ENCODE data around the gene CADM2. TPM values are rescaled to one million over a fixed set of nuclear protein-coding genes. Genes with fewer than 3 reads are reported as not detected.
"Not testable (repeated sequence)": the region's sequence is repeated elsewhere in the genome, so short reads cannot be mapped to it uniquely, and the experiment has no call there.

CADM2 gene
- total RNA-seq, 1 donor from 2014 or later: not detected

DNA sequence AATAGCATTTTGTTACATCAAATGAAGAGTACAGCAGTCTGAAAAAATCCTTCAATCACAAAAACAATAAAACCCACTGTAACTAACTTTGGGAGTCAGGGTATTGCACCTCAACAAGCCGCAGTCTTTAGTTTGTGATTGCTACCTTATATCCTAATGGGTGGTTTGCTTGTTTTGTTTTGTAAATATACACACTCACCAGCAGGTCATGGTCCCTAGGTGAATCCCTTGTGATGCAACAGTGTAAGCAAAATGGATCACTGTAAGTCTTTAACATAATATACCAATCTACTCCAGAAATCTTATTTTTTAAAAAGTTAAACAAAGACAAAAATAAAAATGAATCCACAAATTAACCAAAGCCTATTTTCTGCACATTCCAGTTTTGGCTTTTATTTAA lies 749.5 kb downstream of the CADM2 start:
- not testable (repeated sequence) for DNase-seq

DNA sequence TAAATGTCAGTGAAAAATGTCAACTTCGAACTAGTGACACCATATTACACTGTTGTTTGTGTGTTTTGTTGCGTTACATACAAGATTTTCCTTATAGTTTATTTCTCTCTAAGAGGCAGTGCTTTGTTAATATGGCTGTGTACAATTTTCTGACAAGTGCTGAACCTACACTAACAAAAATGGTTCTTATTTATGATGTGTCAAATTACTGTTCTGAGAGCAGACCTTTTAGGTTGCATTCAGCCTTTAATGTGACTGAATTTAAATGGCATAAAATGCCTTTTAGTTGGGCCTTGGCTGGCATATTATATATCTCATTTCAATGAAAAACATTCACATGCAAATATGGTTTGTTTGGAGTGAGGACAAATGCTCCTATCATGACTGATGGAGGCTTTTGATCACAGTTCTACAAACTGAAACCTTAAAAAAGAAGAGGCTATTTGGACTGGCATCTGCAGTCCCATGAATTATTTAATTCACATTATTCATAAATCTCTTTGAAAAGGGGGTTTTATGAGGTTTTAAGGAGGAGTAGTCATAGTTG lies 750.6 kb downstream of the CADM2 start:
- no peak for DNase-seq

DNA sequence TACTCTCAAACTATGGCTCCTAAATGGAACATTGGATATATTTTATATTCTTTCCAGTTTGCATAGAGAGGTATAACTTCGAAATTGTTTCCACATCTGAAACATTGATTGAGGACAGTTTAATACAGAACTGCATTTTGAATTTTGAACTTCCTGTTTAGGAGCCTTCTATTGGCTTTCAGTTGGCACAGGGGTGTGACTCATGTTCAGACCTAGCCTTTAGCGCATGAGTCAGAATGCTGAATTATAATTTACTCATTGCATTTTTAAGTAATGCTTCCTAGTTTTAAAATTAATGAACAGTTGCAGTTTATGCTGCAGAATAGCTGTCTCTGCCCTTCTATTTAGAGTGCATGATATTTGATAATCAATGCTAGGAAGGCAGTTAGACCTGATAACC lies 751.7 kb downstream of the CADM2 start:
- no peak for DNase-seq

DNA sequence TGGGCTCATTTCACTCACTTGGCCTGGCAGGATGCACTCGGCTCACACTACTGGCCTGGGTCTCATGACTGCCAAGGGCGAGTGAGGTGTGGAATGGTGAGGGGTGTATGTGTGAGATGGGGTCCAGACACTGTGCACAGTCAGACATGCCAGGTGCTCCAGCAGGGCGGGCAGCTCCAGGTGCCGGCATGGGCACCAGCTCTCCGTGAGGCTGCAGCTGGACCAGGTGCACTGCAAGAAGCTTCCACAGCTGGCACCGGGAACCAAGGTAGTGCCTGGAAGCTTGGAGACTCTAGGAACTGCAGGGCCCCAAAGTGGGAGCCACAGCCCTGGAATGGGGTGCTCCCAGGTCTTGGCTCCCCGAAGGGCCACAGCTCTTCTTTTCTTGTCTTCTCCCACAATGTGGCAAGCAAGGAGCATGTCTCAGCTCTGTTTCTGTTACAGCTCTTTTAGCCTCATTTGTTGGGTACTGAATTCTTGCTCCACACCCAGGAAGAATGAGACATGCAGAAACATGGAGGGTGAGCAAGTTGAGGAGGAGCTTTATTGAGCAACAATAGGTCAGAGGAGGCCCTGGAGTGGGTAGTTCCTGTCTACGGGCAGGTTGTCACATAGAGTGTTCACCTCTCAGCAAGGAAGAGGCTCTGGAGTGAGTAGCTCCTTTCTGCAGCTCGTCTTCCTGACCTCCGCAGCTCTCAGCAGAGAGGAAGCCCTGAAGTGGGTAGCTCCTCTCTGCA lies 762.8 kb downstream of the CADM2 start:
- DNase-seq: no peak

DNA sequence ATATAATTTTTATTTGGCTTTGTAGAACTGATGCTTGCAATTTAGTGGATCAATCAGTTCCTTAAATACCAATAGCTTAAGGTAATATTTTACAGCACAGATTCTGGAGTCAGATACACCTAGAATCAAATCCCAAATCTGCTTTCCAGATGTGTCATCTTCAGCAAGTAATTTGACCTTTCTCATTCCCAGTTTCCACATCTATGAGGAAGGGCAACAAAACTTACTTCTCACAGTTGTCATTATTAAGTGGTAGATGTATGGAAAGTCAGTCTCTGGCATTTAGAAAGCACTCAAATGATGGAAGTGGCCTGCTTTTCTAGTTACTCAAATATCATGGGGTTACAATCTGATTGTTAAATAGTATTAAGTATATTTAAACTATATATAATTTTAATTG lies 767.0 kb downstream of the CADM2 start:
- no peak for DNase-seq

DNA sequence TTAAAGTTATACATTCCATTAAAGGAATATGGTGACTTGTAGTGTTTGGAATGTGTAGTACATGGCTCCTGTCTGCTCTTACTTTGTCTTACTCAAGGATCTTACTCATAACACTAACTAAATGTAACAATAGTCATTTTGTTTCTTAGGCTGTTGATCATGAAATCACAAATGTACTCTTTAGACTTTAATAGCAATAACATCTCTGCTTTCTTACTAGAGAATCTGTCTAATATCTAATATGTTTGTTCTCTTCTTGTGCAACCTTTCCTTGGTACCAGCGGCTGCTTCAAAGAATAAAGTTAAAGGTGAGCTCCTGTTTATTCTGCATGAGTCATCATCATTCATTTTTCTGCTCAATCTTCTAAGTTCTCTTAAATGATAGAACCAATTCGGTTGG lies 767.5 kb downstream of the CADM2 start:
- DNase-seq: no peak

DNA sequence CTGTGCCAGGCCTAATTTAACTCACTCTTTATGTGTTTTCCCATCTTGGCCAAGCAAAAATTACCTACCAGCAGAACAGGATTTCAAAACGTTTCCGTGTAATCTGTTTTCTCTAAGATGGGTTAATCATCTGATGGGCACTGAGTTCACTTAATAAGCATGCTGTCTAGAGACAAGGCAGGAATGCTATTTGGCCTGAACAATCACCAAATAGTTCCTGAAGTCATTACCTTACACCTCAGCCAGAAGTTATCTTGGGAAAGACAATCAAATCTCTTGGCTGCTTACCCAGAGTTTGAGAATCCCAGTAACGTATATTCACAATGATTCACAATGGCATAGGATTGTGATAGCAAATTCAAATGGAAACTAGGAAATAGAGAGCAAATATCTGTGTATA lies 779.1 kb downstream of the CADM2 start:
- DNase-seq: no peak

DNA sequence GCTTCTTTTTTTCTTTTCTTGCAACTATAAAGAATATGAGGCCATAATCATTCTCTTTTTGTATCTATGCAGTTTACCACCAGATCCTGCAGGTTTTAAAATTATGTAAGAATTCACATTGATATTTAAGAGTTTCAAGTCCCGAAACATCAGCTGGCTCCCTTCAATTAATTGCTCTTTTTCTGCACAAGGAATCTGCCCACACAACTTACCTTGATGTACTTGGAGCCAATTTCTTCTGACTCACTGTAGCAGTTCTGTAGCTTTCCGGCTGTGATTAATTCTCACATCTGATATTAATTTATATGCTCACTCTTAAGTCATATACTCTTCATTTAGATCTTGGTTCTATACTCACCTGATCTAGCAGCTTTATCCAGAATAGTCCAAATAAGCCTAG lies 781.8 kb downstream of the CADM2 start:
- DNase-seq: no peak

DNA sequence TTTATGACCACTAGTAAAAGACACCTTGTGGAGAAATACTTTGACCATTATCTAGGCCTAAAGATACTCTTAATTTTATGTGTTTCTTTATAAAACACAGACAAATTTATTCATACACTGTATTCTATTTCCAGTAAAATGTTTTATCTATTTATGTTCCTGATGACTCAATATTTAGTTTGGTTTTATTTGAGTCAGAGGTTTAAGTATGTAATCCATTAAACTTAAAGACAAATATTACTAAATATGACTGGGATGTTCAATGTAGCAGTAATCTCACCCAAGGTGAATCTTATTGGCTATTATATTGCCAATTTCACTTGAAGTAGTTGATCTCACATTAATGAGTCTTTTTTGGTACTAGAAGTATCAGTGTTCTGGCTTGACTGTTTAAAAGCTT lies 799.7 kb downstream of the CADM2 start:
- DNase-seq: no peak

DNA sequence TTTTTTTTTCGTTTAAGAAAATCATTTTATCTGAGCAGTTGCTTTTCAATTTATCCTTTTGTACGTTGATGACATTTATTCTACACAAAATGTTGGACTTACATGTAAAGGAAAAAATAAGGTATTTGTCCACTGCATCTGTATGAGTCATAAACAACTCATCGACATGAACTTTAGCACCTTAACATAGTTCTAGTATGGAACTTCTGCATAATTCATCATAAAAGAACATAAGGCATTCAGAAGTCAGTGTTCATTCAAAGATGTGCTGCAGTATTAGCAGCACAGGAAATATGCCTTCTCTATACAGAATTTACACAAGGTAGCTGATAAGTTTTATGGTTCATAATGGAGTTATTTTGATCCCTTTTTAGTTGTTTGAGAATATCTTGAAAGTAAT lies 801.6 kb downstream of the CADM2 start:
- no peak for DNase-seq

DNA sequence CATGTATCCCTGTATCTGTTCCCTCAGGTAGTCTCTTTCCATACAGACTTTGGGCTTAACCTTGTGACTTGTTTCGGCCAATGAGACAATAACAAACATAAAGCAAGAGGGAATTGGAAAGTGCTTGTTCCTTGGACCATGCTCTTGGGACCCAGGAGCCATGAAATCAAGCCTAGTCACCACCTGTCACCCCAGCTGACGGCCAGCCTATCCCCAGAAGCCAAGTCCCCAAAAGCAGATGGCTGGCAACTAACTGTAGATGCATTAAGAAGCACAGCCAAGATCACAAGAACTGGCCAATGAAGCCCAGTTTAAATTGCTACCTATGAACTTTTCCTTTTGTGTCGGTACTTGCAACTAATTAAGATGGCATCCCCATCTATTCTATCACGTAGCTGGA lies 822.0 kb downstream of the CADM2 start:
- no peak for DNase-seq

DNA sequence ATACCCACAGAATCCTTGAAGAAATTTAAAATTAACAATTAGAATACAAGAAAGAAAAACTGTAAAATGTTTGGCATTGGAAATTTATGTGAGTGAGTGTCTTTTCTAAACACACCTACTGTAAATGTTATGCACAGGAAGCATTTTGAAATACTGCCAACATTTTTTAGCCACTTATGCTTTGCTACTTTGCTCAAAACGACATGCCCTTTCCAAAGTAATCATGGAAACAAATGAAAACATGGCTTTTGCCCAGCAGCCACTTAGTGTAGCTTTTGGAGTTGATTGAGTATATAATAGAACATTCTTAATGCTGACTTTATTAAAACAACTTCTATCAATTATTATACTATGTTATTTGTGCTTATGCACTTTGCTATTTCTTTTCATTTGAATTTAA lies 823.0 kb downstream of the CADM2 start:
- DNase-seq: no peak

DNA sequence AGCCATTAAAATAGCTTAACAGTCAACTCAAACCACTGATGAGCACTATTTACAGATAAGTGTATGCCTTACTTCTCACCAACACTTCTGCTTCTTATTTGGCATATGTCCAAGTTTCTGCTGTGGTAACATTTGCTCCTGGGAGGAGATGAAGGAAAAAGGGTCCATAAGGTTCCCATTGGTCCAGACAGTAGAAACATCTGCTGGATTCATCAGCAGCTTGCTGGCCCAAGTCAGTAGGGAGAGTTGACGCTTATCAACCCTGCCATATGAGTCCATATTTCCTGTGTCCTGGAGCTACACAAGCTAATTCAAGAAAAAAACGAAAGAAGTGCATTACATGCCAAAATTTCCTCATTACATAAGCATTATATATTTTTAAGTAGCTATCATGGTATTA lies 824.5 kb downstream of the CADM2 start:
- DNase-seq: no peak

DNA sequence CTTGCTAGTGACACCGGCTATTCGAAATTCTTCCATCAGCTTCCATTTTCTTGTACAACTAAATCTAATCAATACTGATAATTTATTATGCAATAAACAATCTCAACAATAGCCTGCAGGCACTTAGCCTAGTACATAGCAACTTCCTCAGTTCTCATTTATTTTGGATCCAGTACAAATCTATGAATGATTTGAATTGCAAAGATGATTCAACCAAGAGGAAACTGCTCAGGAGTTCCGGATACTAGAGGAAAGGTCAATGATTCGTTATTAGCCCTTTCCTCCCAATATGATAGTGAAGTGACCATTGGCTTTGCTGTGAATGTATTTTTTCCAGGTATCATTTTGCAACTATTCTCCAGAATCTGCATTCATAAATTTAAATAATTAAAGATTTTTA lies 827.0 kb downstream of the CADM2 start:
- DNase-seq: no peak

DNA sequence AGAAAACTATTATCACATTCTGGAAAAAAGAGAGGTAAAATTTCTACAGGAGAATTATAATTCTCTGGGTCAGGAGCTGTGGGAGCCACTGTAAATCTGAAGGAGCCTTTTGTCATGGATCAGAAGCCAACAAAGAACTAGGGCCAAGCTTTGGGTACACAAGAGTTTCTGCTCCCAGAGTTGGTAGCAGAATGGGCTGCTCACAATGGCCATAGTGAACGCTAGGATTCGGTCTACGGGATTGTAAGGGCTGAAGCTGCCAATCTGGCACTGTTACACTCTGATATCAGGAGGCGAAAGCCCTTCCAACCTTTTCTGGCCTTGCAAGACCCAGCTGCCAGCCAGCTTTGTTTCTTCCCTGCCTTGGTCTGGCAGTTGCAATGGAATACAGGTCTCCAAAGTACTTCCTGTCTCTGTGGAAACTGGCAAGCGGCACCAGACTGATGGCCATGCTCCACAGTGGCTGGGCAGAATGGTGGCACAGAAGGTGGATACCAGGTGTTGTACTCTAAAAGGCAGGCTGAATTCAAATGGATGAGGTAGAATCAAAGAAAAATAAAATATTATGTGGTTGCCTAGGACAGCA lies 831.7 kb downstream of the CADM2 start:
- no peak for DNase-seq

DNA sequence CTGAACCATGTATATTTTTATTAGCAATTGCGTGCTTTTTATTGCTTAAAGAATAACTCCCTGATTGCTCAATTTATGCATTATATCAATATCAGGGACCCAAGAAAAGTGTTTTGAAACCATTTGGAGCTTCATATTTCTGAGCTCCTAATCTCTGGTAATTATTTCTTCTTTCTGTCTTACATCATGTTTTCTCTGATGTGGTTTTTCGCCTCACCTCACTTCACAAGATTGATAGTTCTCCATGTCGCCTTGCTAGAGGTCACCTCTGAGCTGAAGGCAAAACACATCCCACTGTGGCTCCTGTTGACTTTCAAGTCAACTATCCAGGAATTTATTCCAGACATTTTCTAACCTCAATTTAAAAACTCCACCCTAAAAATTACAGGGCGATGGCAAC lies 837.4 kb downstream of the CADM2 start:
- DNase-seq: no peak

DNA sequence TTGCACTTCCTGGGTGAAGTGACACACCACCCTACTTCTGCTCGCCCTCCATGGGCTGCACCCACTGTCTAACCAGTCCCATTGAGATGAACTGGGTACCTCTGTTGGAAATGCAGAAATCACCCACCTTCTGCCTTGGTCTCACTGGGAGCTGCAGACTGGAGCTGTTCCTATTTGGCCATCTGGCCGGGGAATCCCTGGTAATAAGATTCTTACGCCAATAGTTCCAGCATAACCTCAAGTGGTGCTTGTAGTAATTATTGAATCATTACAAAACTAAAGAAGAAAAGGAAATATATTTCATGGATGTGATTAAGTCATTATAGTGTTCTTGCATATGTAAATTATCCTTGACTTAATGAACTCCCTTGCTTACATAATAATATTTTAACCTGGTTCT lies 841.9 kb downstream of the CADM2 start:
- DNase-seq: no peak

DNA sequence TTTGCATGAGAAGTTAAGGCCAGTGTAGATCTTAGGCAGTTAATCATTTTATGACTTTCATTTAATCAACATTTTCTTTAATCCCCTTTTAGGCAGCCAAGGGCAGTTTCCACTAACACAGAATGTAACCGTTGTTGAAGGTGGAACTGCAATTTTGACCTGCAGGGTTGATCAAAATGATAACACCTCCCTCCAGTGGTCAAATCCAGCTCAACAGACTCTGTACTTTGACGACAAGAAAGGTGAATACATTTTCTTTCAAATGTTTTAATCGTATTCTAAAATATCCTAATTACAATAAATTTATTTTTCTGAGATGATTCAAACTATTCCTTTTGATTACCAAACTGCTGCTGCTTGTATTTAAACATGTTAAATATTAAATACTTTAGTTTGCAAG lies 843.2 kb downstream of the CADM2 start:
- DNase-seq: no peak

DNA sequence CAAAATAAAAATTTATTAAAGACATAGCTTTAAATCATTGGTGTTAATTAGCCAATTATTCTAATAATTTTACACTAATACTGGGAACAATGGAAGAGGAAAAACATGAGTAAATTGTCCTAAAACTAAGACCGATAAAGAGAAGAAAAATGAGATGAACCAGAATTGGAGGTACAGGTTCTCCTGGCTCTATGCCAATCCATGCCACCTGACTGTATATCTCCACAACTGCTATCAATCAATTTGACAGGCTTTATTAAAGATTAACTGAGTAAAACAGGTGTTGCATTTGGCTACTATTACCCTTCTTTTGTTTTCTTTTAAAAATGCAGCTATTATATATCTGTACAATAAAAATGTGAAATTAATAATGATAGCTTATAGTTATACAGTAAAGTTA lies 850.0 kb downstream of the CADM2 start:
- DNase-seq: no peak

DNA sequence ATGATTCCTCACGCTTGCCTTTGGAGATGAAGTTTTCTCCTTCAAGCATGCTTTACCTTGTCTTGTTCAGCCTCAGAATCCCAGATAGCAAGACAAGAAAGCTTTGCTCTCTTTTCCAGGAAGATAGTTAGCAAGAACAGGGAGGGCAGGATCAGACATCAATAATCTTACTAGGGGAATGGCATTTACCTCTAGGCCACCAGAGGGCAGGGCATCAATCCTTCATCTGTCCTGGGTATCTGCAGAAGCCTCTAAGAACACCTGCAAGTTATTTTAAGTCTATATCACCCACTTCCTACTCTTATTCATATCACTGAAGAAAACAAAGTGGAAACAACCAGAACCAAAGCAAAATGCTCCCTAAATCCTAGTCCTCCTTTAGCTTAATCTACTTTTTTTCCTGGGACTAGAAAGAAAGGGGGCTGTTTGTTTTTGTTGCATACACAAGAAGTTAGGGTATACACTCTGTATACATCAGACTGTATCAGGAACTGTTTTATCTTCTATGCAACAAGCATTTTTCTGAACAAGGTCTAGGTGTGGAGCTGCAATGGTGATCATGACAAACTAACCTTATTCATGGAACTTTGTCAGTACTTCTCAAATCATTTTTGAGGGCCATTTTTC lies 862.5 kb downstream of the CADM2 start:
- no peak for DNase-seq

DNA sequence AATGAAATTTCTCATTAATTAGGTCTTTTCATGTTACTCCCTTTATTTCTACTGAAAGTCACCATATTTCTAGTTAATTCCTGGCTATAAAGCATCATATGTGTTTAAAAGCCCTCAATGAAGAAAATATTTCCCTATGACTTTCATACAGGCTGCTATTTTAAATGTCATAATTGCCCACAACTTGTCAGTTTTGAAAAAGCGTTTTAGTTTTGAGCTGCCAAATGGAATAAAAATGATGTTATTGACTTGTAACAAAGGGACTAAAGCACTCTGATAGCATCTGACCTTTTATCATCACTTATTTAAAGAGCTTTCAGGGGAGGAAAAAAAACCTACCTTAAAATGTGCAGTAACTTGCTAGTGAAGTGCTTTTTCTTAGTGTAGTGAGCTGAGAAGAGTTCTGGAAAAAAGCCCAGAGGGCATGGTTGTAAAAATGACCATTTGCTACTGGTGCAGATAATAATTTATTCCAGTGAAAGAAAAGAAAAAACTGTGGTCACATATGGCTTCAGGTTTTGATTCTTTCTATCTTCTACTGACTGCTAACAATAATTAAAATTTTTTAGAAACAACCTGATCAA lies 877.2 kb downstream of the CADM2 start:
- DNase-seq: no peak

DNA sequence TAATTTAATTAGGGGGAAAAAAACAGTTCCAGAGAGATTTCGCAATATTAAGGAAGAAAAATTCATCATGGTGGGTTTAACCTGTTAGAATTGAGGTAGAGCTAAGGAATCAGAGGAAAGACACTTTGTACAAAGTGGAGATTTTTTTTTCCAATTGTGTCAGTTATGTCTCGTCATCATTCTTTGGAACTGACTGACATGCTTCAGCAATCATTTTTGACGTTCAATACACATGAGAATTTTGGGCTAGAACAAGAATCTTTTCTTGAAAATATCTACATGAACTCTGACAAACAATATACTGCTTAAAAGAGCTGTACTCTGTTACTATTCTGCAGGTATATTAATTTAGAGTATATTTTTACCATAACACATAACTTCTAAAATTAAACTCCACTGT lies 878.6 kb downstream of the CADM2 start:
- no peak for DNase-seq

DNA sequence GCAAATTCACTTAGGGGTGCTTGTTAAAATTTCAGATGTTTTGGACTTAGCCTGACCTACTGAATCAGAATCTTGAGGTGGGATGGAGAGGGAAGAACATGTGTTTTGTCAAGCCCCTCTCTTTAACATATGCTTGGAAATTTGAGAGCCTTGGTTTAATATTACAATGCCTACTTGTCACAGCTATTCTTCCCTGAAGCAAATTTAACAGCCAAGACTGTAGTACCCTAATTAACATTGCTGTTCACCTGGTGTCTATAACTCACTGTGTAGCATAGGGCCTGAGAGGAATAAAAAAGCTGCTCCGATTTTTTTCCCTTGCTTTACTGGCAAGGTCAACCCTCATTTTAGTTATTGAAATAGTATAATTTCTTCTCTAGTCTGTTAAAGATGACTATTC lies 880.1 kb downstream of the CADM2 start:
- DNase-seq: no peak

DNA sequence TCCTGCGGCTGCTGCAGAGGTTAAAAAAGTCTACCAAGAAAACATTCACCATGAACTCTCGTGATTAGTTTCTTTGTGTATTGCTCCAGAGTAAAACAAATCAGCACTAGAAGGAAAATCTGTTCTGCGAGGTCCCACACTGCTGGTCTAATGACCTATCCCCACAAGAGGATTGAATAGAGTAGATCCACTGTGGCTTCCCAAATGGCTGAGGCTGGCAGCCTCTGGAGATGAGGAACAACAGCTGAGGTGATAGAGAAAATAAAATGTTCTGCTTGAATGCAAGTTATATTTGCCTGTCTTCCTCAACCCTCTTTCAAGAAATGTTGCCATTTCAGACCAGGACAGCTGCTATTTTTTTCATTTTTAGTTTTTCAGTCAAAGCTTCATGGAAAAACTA lies 883.3 kb downstream of the CADM2 start:
- no peak for DNase-seq
